ENCODE data around the gene RPL36. TPM values are rescaled to one million over a fixed set of nuclear protein-coding genes. Genes with fewer than 3 reads are reported as not detected.

RPL36 gene
- polyA plus RNA-seq, 1 of the 3 experiments (the other 2 are of a cell fraction), result 1,383 TPM

DNA sequence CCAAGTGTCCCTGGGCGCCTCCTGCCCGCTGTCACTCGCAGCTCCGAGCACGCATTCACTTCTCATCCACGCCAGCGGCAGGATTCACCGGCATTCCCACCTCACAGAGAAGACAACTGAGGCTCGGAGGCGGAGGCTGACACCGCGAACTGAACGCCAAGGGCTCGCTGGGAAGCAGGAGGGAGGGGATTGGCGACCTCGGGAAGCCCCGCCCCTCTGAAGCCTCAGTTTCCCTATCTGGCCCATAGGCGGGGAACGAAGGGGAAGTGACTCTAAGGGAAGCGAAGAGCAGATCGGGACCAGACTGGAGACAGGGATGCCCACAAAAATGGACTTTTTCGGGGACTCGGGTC lies 10.0 kb upstream of the RPL36 start:
- peak overlapping the region; percentile 98 for H3K4me2 ChIP-seq
- H3K9ac ChIP-seq, result peak overlapping the region; percentile 89
- peak overlapping the region; percentile 81 to 85 for H3K4me3 ChIP-seq (ENCODE audit: low read depth in 2 of 2, low read length in 1 of 2)
- peak; percentile 72 for DNase-seq
- H3K36me3 ChIP-seq (replicated peaks in 1 of 2; ENCODE audit: control insufficient read depth in 1 of 2, insufficient read depth in 2 of 2, low read length in 1 of 2), result no peaks in the 10 kb centered on the region
- peak; percentile 68; the same call in 1 of the 2 replicates for TF ChIP-seq MXI1 (IDR thresholded peaks at IDR 0.05; ENCODE audit: low read depth, low read length)
- no peak for TF ChIP-seq MEF2A (IDR thresholded peaks at IDR 0.05; ENCODE audit: borderline replicate concordance, low read depth)
- no peaks in the 10 kb centered on the region for H3F3A ChIP-seq (replicated peaks; ENCODE audit: insufficient read depth)
- H3K4me1 ChIP-seq (ENCODE audit: control insufficient read depth in 1 of 2, insufficient read depth in 2 of 2, low read depth in 1 of 2, low read length in 1 of 2), result peaks cover 4 to 21% of the 10 kb centered on the region in 2 experiments; a peak in 1 of 4 replicates
- POLR2A ChIA-PET, result no interaction called here
- CTCF ChIA-PET, result interaction anchor here (1.4 kb wide), 1 partner anchor 9 kb away, joined by 7 read pairs; the partner anchor contains the start of gene RPL36
- peaks cover 17% of the 10 kb centered on the region for H3K79me2 ChIP-seq (ENCODE audit: insufficient read depth)
- H3K27ac ChIP-seq (ENCODE audit: low read depth in 2 of 2, low read length in 1 of 2), result peak overlapping the region; percentile 74 to 85; a peak in 3 of 4 replicates
- H3K27me3 ChIP-seq (ENCODE audit: insufficient read depth), result no peaks in the 10 kb centered on the region
- H4K20me1 ChIP-seq (ENCODE audit: insufficient read depth), result no peaks in the 10 kb centered on the region
- H3K9me3 ChIP-seq, result no peaks in the 10 kb centered on the region
- H2AFZ ChIP-seq (ENCODE audit: low read depth), result peak overlapping the region; percentile 86; the same call in 1 of the 2 replicates
- WGBS (ENCODE audit: low lambda C conversion rate), result 3% methylated on average over 17 of the region's 23 CpGs
- H3K9me2 ChIP-seq, result no peaks in the 10 kb centered on the region

DNA sequence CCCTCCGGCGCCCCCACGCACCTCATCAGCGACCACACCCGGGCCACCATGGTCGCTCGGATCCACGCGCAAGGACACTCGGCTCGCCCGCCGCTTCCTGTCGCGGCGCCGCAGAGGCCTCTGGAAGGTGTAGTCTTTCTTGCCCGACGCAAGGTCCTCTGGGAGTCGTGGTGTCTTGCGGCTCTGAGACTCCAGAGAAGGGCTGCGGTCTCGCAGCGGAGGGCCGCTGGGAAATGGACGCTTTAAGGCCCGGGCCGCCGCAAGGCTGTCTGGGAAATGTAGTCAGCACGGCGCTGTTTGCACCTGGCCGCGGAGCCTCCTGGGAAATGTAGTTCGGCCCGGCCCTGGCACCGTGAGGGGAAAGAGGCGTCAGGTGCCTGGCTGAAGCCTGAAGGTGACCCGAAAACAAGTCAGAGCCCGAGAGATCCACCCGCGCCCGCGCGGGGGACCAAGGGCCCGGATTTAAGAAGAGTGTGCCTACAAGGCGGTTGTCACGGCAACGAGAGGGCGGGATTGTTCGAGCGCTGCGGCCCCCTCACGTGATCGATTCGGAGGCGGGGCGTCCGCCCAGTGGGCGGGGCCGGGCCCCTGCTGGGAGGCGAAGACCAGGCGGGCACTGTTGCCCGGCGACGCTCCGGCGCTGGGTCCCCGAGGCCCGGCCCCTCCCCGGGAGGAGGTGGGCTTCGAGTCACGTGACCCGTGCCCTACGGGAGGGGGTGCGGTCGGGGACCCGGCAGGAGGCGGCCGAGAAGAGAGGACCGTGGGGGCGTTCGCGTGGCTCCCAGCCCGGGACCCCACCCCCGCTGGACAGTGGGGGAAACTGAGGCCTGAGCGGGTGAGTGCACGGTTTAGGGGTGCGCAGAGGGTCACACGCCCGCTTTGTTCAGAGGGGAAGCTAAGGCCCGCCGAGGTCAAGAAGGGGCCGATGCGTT lies 9.4 kb upstream of the RPL36 start, which contains the start of the genes HSD11B1L and MICOS13:
Gene HSD11B1L, plus strand, starts transcription at position 591 of the 932 bp plus-strand sequence. CDS start 3,806 bp downstream, outside the sequence.
Gene MICOS13, minus strand, starts transcription at position 80 of the 932 bp plus-strand sequence. Its CDS starts 30 bp downstream, at position 50.
- Histone ChIP-seq H3K27me3 (ENCODE audit: insufficient read depth) (no peaks in the 10 kb centered on the region), H3K79me2 (ENCODE audit: insufficient read depth) (peaks cover 17% of the 10 kb centered on the region), H3K4me2 (peak within 1 kb of the TSS; percentile 98), H3K9me2 (no peaks in the 10 kb centered on the region), H3K4me1 (ENCODE audit: control insufficient read depth in 1 of 2, insufficient read depth in 2 of 2, low read depth in 1 of 2, low read length in 1 of 2) (peaks cover 4 to 21% of the 10 kb centered on the region in 2 experiments; a peak in 1 of 4 replicates), H3K36me3 (replicated peaks in 1 of 2; ENCODE audit: control insufficient read depth in 1 of 2, insufficient read depth in 2 of 2, low read length in 1 of 2) (no peaks in the 10 kb centered on the region), H3K4me3 (ENCODE audit: low read depth in 2 of 2, low read length in 1 of 2) (peak within 1 kb of the TSS; percentile 81 to 85), H3F3A (replicated peaks; ENCODE audit: insufficient read depth) (peaks cover 2% of the 10 kb centered on the region), H2AFZ (ENCODE audit: low read depth) (peak within 1 kb of the TSS; percentile 86; the same call in 1 of the 2 replicates), H4K20me1 (ENCODE audit: insufficient read depth) (no peaks in the 10 kb centered on the region), H3K27ac (ENCODE audit: low read depth in 2 of 2, low read length in 1 of 2) (peak within 1 kb of the TSS; percentile 74 to 94; a peak in 3 of 4 replicates), H3K9me3 (no peaks in the 10 kb centered on the region), H3K9ac (peak within 1 kb of the TSS; percentile 89)
- peak; percentile 99 for DNase-seq
- 8% methylated on average over 12 of the region's 94 CpGs for WGBS (ENCODE audit: low lambda C conversion rate)
- TF ChIP-seq RFX5 (IDR thresholded peaks at IDR 0.05; ENCODE audit: low read length), result no peak
- peak; percentile 35; the same call in 1 of the 2 replicates for TF ChIP-seq TCF12 (IDR thresholded peaks at IDR 0.05)
- TF ChIP-seq GABPA (IDR thresholded peaks at IDR 0.05; ENCODE audit: low read depth), result peak; percentile 84
- TF ChIP-seq, protein P1, sequence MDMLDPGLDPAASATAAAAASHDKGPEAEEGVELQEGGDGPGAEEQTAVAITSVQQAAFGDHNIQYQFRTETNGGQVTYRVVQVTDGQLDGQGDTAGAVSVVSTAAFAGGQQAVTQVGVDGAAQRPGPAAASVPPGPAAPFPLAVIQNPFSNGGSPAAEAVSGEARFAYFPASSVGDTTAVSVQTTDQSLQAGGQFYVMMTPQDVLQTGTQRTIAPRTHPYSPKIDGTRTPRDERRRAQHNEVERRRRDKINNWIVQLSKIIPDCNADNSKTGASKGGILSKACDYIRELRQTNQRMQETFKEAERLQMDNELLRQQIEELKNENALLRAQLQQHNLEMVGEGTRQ (IDR thresholded peaks at IDR 0.05; ENCODE audit: borderline replicate concordance, low read depth, low read length), result peak; percentile 92
- no peak for TF ChIP-seq SMC3 (IDR thresholded peaks at IDR 0.05; ENCODE audit: low read depth, low read length)
- peak; percentile 41; the same call in 1 of the 2 replicates for TF ChIP-seq NRF1 (IDR thresholded peaks at IDR 0.05; ENCODE audit: low read depth, low read length)
- peak; percentile 77; the same call in 1 of the 2 replicates for TF ChIP-seq TAF1 (IDR thresholded peaks at IDR 0.05; ENCODE audit: borderline replicate concordance, low read depth, low read length)
- TF ChIP-seq, protein P2, sequence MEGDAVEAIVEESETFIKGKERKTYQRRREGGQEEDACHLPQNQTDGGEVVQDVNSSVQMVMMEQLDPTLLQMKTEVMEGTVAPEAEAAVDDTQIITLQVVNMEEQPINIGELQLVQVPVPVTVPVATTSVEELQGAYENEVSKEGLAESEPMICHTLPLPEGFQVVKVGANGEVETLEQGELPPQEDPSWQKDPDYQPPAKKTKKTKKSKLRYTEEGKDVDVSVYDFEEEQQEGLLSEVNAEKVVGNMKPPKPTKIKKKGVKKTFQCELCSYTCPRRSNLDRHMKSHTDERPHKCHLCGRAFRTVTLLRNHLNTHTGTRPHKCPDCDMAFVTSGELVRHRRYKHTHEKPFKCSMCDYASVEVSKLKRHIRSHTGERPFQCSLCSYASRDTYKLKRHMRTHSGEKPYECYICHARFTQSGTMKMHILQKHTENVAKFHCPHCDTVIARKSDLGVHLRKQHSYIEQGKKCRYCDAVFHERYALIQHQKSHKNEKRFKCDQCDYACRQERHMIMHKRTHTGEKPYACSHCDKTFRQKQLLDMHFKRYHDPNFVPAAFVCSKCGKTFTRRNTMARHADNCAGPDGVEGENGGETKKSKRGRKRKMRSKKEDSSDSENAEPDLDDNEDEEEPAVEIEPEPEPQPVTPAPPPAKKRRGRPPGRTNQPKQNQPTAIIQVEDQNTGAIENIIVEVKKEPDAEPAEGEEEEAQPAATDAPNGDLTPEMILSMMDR (IDR thresholded peaks at IDR 0.05), result no peak
- TF ChIP-seq MXI1 (IDR thresholded peaks at IDR 0.05; ENCODE audit: low read depth, low read length), result peak; percentile 81; the same call in 1 of the 2 replicates
- TF ChIP-seq SIN3A (IDR thresholded peaks at IDR 0.05; ENCODE audit: borderline replicate concordance, low read depth, low read length), result peak; percentile 16; the same call in 1 of the 2 replicates
- TF ChIP-seq, protein P3, sequence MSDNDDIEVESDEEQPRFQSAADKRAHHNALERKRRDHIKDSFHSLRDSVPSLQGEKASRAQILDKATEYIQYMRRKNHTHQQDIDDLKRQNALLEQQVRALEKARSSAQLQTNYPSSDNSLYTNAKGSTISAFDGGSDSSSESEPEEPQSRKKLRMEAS (IDR thresholded peaks at IDR 0.05; ENCODE audit: low read depth), result peak; percentile 90
- TF ChIP-seq ELF1 (IDR thresholded peaks at IDR 0.05), result peak; percentile 89
- peak; percentile 81 for TF ChIP-seq YY1 (IDR thresholded peaks at IDR 0.05; ENCODE audit: low read depth)
- peak; percentile 81 for TF ChIP-seq POLR2AphosphoS5 (IDR thresholded peaks at IDR 0.05; ENCODE audit: low read depth, low read length)
- peak; percentile 90 for TF ChIP-seq CHD2 (IDR thresholded peaks at IDR 0.05; ENCODE audit: low read length, partially characterized antibody)
- TF ChIP-seq, protein P4, sequence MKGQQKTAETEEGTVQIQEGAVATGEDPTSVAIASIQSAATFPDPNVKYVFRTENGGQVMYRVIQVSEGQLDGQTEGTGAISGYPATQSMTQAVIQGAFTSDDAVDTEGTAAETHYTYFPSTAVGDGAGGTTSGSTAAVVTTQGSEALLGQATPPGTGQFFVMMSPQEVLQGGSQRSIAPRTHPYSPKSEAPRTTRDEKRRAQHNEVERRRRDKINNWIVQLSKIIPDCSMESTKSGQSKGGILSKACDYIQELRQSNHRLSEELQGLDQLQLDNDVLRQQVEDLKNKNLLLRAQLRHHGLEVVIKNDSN (IDR thresholded peaks at IDR 0.05; ENCODE audit: borderline replicate concordance, low read depth), result peak; percentile 97
- no peak for TF ChIP-seq MEF2A (IDR thresholded peaks at IDR 0.05; ENCODE audit: borderline replicate concordance, low read depth)
- ChIA-PET CTCF (interaction anchor here (1.4 to 1.6 kb wide), 2 partner anchors 9 kb away, joined by 5 to 7 read pairs; partner anchors contain the start of gene RPL36), POLR2A (no interaction called here)
